ENCODE results near the gene RCL1.
"Not testable (repeated sequence)": the region's sequence is repeated elsewhere in the genome, so short reads cannot be mapped to it uniquely, and the experiment has no call there.

Gene RCL1

GRCh38 chr9:4792572-4793458, at the start of gene RCL1:
TSS of gene RCL1 (plus strand) at chr9:4792944. CDS start at chr9:4793092, 148 bp downstream.
- in situ Hi-C loops (cut with MboI; ENCODE audit: low pct_unique_long_range_greater_than_20kb, low sequenced_read_pairs, unreplicated experiment) = no loop called here
- TF ChIP-seq, protein P1, sequence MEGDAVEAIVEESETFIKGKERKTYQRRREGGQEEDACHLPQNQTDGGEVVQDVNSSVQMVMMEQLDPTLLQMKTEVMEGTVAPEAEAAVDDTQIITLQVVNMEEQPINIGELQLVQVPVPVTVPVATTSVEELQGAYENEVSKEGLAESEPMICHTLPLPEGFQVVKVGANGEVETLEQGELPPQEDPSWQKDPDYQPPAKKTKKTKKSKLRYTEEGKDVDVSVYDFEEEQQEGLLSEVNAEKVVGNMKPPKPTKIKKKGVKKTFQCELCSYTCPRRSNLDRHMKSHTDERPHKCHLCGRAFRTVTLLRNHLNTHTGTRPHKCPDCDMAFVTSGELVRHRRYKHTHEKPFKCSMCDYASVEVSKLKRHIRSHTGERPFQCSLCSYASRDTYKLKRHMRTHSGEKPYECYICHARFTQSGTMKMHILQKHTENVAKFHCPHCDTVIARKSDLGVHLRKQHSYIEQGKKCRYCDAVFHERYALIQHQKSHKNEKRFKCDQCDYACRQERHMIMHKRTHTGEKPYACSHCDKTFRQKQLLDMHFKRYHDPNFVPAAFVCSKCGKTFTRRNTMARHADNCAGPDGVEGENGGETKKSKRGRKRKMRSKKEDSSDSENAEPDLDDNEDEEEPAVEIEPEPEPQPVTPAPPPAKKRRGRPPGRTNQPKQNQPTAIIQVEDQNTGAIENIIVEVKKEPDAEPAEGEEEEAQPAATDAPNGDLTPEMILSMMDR (IDR thresholded peaks at IDR 0.05; ENCODE audit: extremely low read depth, insufficient read depth, missing control alignments) = no peak
- peak; percentile 98 for DNase-seq (ENCODE audit: low spot score)

GRCh38 chr9:4743131-4743875, 49.4 kb upstream of the RCL1 start:
- in situ Hi-C loops (cut with MboI; ENCODE audit: low pct_unique_long_range_greater_than_20kb, low sequenced_read_pairs, unreplicated experiment) = loop anchor here (10.0 kb wide), 1 partner anchor 139 kb away; no protein-coding TSS in a partner anchor
- TF ChIP-seq, protein P1 (IDR thresholded peaks at IDR 0.05; ENCODE audit: extremely low read depth, insufficient read depth, missing control alignments) = no peak
- DNase-seq (ENCODE audit: low spot score) = no peak

- DNase-seq (ENCODE audit: low spot score) = no peak
- TF ChIP-seq, protein P1 (IDR thresholded peaks at IDR 0.05; ENCODE audit: extremely low read depth, insufficient read depth, missing control alignments) = no peak
- in situ Hi-C loops (cut with MboI; ENCODE audit: low pct_unique_long_range_greater_than_20kb, low sequenced_read_pairs, unreplicated experiment) = loop anchor here (10.0 kb wide), 1 partner anchor 142 kb away; no protein-coding TSS in a partner anchor
Observed at GRCh38 chr9:4746278-4747030, 46.3 kb upstream of the RCL1 start.

- in situ Hi-C loops (cut with MboI; ENCODE audit: low pct_unique_long_range_greater_than_20kb, low sequenced_read_pairs, unreplicated experiment) = loop anchor here (10.0 kb wide), 1 partner anchor 144 kb away; no protein-coding TSS in a partner anchor
- DNase-seq (ENCODE audit: low spot score) = no peak
- TF ChIP-seq, protein P1 (IDR thresholded peaks at IDR 0.05; ENCODE audit: extremely low read depth, insufficient read depth, missing control alignments) = no peak
Observed at GRCh38 chr9:4748612-4749011, 44.1 kb upstream of the RCL1 start.

DNA sequence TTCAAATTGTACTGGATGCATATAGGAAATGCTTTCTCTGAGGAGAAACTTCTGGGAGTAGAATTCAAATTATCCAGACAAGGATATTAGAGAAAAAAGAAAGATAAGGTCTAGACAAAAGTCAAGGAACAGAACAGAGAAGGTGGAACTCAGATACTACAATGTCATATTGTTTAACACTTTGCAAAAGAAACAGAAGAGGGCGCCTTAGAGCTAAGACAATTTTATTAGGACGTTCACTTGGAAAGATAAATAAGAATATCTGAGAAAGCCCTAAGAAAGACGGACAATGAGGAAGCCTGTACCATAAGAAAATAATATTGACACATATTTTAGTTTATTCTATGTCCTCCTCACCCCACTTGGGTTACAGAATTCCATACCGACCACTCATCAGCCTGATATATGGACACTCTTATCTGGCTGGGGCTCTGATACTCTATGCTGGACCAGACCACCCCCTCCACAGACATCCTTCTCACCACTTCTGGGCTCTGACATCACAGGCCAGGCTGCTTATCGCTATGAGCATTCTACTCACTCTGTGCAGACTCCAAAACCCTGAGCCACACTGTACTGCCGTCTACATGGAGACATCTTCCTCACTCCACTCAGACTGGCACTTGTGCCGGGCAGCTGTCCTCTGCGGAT, 42.6 kb upstream of the RCL1 start:
- peak; percentile 40 for DNase-seq (ENCODE audit: low spot score)
- in situ Hi-C loops (cut with MboI; ENCODE audit: low pct_unique_long_range_greater_than_20kb, low sequenced_read_pairs, unreplicated experiment) = loop anchor here (10.0 kb wide), 3 partner anchors 235 to 855 kb away; partner anchors contain the start of gene JAK2
- TF ChIP-seq, protein P1 (IDR thresholded peaks at IDR 0.05; ENCODE audit: extremely low read depth, insufficient read depth, missing control alignments) = peak; percentile 64

- DNase-seq (ENCODE audit: low spot score) = not testable (repeated sequence)
- in situ Hi-C loops (cut with MboI; ENCODE audit: low pct_unique_long_range_greater_than_20kb, low sequenced_read_pairs, unreplicated experiment) = loop anchor here (10.0 kb wide), 3 partner anchors 230 to 850 kb away; partner anchors contain the start of gene JAK2
Observed at GRCh38 chr9:4754530-4754929, 38.2 kb upstream of the RCL1 start.
